Measurements from ENCODE around the gene AWAT2.
A peak's percentile ranks its signal among the peaks of the same experiment; 100 is the strongest.

The AWAT2 gene

GRCh38 chrX:70043685-70044084, 6.1 kb downstream of the AWAT2 start:
- intact Hi-C loops (cut with DNase I): no loop called here
- no peak for DNase-seq

DNA sequence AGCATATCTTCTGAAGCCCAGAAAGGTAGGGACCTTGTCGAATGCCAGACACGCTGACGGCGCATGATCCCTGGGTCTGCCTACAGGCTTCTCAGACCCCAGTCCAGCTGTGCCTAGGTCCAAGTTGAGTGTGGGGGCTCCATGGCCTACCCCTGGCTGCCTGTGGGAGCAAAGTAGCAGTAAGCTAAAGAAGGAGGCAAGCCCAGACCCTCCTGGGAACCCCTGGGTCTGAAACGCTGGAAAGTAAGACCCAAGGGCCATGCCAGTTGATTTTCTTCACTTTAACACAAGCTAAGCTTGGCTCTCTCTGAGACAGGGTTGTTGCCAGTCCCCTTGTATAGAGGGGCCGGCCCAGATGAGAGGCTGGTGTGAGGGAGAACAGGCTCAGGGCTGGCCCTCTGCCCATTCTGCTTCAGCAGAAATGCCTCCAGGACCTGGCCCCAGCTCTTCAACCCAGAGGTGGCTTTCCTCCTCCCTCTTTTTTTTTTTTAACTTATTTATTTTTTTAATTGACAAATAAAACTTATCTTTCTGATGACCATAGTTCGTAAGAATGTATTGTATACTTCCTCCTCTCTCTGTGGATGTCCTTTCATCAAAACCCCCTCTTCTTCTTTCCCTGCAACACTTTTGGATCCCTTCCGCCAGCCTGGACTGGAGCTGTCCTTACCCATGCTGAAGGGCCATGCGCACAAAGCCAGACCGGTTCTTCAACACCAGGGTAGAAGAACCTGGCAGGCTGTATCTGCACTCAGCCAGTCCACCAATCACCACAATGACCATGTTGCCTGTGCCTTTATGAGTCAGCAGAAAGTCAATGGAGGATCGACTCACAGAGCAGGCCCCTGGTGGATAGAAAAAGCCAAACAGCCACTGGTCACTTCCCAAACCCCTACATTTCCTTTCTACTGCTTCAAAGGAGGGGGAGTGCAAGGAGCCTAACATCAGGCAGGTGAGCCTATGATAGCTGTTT, 7.1 kb downstream of the AWAT2 start:
- intact Hi-C loops (cut with DNase I): no loop called here
- no peak for DNase-seq

DNA sequence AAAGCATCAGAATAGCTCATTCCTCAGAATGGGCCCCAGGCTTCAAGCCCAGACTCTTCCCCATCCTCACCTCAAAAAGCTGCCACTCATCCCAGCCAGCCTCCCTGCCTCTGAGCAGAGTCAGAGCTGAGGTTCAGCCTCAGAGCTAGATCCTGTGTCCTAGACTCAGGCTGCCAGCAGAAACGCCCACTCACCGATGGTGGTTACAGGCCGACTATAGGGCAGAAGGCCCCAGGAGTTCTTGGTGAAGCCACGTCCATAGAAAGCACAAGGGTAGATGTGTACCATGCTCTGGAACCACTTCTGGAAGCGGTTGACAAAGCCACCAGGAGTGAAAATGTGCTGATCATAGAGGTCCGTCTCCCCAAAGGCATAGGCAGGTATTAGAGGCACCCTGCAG, 7.7 kb downstream of the AWAT2 start:
- DNase-seq: no peak
- intact Hi-C loops (cut with DNase I): no loop called here

DNA sequence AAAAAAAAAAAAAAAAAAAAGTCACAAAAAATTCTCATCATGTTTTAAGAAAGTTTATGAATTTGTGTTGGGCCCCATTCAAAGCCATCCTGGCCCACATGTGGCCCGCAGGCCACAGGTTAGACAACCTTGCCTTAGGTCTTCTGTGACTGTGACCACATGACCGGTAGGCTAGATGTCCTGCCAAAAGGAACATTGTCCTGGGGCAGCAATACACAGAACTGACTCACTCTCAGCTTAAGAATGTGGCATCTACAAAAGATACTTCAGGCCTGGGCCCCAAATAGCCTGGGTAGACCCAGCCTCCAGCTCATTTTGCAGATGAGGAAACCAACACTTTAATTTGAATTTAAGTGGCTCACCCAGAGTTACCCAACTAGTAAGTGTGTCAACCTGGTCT, 10.0 kb downstream of the AWAT2 start:
- intact Hi-C loops (cut with DNase I): loop anchor here (10.0 kb wide), 1 partner anchor 505 kb away; no protein-coding TSS in a partner anchor
- DNase-seq: no peak

- intact Hi-C loops (cut with DNase I): loop anchor here (10.0 kb wide), 1 partner anchor 504 kb away; no protein-coding TSS in a partner anchor
- DNase-seq: no peak
Measured at GRCh38 chrX:70038951-70039350, 10.8 kb downstream of the AWAT2 start.

- no peak for DNase-seq
- intact Hi-C loops (cut with DNase I): loop anchor here (10.0 kb wide), 1 partner anchor 504 kb away; no protein-coding TSS in a partner anchor
Measured at GRCh38 chrX:70038515-70038914, 11.2 kb downstream of the AWAT2 start.

DNA sequence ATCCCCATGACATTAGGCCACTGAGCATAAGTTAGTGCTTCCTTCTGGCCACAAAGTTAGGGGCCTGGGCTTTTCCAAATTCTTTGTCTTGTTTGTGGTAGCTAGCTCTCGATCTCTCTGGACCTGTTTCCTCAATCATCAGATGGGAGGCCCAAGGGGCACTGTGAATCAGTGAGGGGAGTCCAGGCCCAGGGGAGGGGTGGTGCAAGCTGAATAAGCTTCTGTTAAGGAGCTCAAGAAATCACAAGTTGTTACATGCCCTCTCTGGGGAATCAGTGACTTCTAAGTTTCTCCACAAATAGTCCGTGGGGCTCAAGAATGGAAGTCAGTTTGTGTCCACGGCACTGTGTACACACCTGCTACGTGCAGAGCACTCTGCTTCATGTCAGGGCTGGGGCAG, 15.1 kb downstream of the AWAT2 start:
- DNase-seq: no peak
- intact Hi-C loops (cut with DNase I): loop anchor here (10.0 kb wide), 1 partner anchor 500 kb away; no protein-coding TSS in a partner anchor

DNA sequence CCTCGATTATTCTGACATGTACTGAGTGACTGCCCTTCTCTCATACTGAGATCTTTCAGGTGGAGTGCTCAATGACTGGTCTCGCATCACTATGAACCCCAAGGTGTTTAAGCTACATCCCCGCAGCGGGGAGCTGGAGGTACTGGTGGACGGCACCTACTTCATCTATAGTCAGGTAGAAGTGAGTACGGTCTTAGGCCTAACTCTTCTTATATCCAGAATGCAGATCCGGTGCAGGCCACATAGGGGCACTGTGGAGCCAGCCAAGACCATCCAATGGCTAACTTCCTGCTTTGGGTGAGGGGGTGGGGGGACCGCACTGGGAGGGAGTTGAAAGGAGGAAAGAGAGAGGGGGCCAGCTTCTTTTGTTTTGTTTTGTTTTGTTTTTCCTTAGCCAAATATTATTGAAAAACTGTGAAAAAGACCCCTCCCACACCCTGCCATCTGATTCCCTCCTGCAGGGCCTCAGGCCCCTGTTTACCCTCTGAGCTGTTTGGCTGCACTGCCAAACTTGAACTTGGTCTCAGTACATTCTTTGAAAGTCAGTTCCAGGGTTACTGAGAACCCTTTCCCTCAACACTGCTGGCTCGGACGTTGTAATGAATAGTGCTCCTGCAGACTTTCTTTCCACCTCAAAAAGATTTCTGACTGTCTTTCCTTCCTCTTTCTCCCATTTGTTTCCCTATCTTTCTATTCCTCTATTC, 16.2 kb downstream of the AWAT2 start:
- intact Hi-C loops (cut with DNase I): loop anchor here (10.0 kb wide), 1 partner anchor 499 kb away; no protein-coding TSS in a partner anchor

GRCh38 chrX:70032792-70033191, 16.9 kb downstream of the AWAT2 start:
- intact Hi-C loops (cut with DNase I): loop anchor here (10.0 kb wide), 1 partner anchor 498 kb away; no protein-coding TSS in a partner anchor
- DNase-seq: no peak

More for the DNA sequence above, 16.2 kb downstream of the AWAT2 start:
- DNase-seq: peak in 21 of 42 donors; percentile 1 to 50 (median 19)

GRCh38 chrX:70030301-70030767, 19.4 kb downstream of the AWAT2 start:
- intact Hi-C loops (cut with DNase I): loop anchor here (10.0 kb wide), 1 partner anchor 496 kb away; no protein-coding TSS in a partner anchor
- DNase-seq: peak in 37 of 42 donors; percentile 3 to 71 (median 45)

DNA sequence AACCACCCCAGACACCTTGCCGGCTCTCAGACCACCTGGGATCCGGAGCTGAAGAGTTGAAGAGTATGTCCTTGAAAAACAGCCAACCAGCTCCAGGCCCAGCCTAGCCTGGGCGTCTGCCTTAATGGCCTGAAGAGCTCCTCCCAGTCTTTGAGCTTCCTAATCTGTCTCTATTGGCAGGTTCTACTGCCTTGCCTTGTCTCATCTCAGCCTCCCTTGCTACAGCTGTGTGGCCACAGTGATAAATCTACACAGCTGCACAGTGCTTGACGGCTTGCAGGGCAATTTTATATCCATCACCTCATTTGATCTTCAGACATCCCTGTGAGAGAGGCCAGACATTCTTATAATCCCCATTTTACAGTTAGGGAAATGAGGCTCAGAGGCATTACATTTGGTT, 19.9 kb downstream of the AWAT2 start:
- no peak for DNase-seq
- intact Hi-C loops (cut with DNase I): loop anchor here (10.0 kb wide), 1 partner anchor 495 kb away; no protein-coding TSS in a partner anchor

- intact Hi-C loops (cut with DNase I): no loop called here
- no peak for DNase-seq
Measured at GRCh38 chrX:70026851-70027200, 22.9 kb downstream of the AWAT2 start.

GRCh38 chrX:70026112-70026850, 23.5 kb downstream of the AWAT2 start:
- intact Hi-C loops (cut with DNase I): no loop called here
- DNase-seq: no peak

- DNase-seq: no peak
- intact Hi-C loops (cut with DNase I): no loop called here
Measured at GRCh38 chrX:70025464-70025863, 24.3 kb downstream of the AWAT2 start.

- no peak for DNase-seq
- intact Hi-C loops (cut with DNase I): no loop called here
Measured at GRCh38 chrX:70022616-70023015, 27.1 kb downstream of the AWAT2 start.

DNA sequence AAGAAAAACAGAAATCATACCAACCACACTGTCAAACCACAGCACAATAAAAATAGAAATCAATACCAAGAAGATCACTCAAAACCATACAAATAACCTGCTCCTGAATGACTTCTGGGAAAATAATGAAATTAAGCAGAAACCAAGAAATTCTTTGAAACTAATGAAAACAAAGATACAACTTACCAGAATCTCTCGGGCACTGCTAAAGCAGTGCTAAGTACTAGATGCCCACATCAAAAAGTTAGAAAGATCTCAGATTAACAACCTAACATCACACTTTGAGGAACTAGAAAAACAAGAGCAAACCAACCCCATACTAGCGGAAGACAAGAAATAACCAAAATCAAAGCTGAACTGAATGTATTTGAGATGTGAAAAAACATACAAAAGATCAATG, 33.2 kb downstream of the AWAT2 start:
- no peak for DNase-seq
- intact Hi-C loops (cut with DNase I): no loop called here

DNA sequence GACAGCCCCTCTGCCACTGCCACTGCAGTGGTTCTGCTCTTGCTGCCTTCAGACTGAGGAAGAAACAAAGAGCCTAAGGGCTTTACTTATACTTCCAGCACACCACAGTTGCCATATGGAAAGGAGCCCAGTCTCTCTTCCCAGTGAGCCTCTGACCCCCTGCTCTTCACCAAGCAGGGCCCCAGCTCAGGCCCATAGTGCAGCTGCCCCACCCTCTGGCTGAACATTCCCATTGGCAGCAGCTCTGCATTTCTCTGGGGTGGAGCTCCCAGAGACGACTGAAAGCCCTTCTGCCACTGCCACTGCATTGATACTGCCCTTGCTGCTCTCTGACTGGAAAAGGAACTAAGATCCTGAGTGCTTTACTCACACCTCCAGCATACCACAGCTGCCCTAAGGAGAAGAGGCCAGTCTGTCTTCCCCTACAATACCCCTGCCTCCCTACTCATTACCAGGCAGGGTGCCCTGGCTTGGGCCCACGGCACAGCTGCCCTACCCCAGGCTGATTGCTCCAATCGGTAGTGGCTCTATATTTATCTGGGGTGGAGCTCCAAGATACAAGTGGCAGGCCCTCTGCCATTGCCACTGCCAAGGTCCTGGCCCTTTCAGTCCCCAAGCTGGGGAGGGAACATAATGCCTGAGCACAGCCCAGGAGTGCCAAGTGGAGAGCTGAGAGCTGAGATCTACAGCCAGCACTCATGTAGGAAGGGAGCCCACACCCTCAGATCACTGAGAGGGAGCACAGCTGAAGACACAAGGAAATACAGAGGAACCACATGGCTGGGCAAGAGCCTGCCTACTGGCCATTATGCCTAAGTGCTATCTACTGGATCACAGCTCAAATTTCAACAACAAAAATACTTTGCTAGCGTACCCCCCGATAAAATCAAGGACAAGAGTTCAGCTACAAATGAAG, 36.0 kb downstream of the AWAT2 start:
- no peak for DNase-seq
- intact Hi-C loops (cut with DNase I): no loop called here

DNA sequence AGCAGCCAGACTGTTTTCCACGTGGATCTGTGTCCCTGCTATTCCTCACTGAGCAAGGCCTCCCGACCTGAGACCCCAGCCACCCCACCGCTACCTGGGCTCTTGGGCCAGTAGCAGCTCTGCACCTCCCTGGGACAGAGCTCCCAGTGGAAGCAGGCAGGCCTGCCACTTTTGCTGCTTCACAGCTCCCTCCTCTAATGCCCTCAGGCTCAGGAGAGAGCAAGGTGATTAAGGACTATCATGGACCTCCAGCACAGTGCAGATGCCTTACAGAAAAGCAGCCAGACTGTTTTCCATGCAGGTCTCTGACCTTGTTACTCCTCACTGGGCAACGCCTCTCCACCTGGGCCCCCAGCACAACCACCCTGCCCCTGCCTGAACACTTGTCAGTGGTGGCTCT, 37.0 kb downstream of the AWAT2 start:
- intact Hi-C loops (cut with DNase I): no loop called here

More for the DNA sequence above, 37.0 kb downstream of the AWAT2 start:
- no peak for DNase-seq
